Upper lobe of left lung (tissue), 4 donors: ENCODE measurements around the gene TRAF3.

Source experiments
- CTCF ChIP-seq, 6 experiments: fragments of 450-650 bp in 4 of 6; fragments of 200-600 bp in 2 of 6; sonication (generic) in 2 of 6; IDR thresholded peaks; one replicate each; pipeline ENCODE4 v1.5.1; 2016 to 2019; ENCODE audit warnings: antibody characterized with exemption in 6 of 6
- POLR2A ChIP-seq, 4 donors: fragments of 450-650 bp; IDR thresholded peaks; one replicate each; pipeline ENCODE4 v1.5.1; 2016 to 2017; ENCODE audit warnings: antibody characterized with exemption in 4 of 4, mild to moderate bottlenecking in 2 of 4
- POLR2AphosphoS5 ChIP-seq, 2 donors: sonication (generic); formaldehyde crosslinking; IDR thresholded peaks; one replicate each; pipeline ENCODE4 v1.5.1; 2017; ENCODE audit warnings: antibody characterized with exemption in 2 of 2

GRCh38 chr14:102813691-102814090, 36.4 kb downstream of the TRAF3 start:
- no peak for TF ChIP-seq POLR2A (IDR thresholded peaks at IDR 0.05)
- TF ChIP-seq CTCF (IDR thresholded peaks at IDR 0.05) = no peak
- no peak for TF ChIP-seq POLR2AphosphoS5 (IDR thresholded peaks at IDR 0.05)
